Brain microvascular endothelial cell (primary cell): Measurements from ENCODE around the gene NECAB2.

ENCODE experiments used
- DNase-seq: peaks from one replicate; pipeline ENCODE4 v3.0.0-alpha.2; 2020
- H3K27ac ChIP-seq: fragments of 250-450 bp; sonication (Bioruptor Pico); 2 replicates; pipeline ENCODE4 v1.5.1; 2020; ENCODE audit warnings: mild to moderate bottlenecking, moderate library complexity
- H3K27me3 ChIP-seq: fragments of 250-450 bp; sonication (Bioruptor Pico); replicated peaks from 2 replicates; pipeline ENCODE4 v1.5.1; 2020; ENCODE audit warnings: mild to moderate bottlenecking
- H3K36me3 ChIP-seq: fragments of 250-450 bp; sonication (Bioruptor Pico); replicated peaks from 2 replicates; pipeline ENCODE4 v1.5.1; 2020; ENCODE audit warnings: mild to moderate bottlenecking
- H3K4me3 ChIP-seq: 2 replicates; pipeline ENCODE4 v1.5.1; 2011; ENCODE audit warnings: low read depth, mild to moderate bottlenecking, control low read depth, low read length, moderate library complexity
- in situ Hi-C: cut with HindIII; loops from 2 replicates; pipeline ENCODE4 v1.10.0; 2017; ENCODE audit warnings: low sequenced_read_pairs, low pct_ligation_motif_present
- TF ChIP-seq, protein P1 (sequence below): IDR thresholded peaks from 2 replicates; pipeline ENCODE4 v1.5.1; 2011; ENCODE audit warnings: low read depth, mild to moderate bottlenecking, moderate library complexity, low read length, control low read depth, inconsistent platforms; ENCODE audit errors: missing control alignments

NECAB2 gene

DNA sequence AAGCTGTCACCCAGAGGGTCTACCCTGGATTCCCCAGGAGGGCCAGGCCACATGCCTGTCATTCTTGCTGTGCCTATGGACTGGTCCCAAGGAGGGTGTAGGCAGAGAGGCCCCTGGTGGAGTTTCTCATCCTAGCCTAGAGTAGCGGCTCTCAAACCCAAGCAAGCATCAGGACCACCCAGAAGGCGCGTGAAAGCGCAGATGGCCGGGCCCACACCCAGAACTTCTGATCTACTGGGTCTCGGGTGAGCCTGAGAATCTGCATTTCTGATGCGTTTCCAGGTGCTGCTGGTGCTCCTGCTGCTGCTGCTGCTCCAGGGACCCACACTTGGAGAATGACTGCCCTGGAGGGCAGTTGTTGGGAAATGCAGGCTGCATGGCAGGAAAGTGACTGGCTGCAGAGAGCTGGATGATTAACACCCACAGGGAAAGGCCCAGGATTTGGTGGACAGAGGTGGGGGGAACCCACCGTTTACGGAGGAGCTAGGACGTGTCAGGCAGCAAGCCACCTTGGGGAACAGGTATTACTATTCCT lies 24.5 kb upstream of the NECAB2 start:
- in situ Hi-C loops, result no loop called here
- Histone ChIP-seq H3K27me3 (no peaks in the 10 kb centered on the region), H3K36me3 (no peaks in the 10 kb centered on the region), H3K4me3 (no peak overlapping the region), H3K27ac (no peak overlapping the region)
- TF ChIP-seq, protein P1, sequence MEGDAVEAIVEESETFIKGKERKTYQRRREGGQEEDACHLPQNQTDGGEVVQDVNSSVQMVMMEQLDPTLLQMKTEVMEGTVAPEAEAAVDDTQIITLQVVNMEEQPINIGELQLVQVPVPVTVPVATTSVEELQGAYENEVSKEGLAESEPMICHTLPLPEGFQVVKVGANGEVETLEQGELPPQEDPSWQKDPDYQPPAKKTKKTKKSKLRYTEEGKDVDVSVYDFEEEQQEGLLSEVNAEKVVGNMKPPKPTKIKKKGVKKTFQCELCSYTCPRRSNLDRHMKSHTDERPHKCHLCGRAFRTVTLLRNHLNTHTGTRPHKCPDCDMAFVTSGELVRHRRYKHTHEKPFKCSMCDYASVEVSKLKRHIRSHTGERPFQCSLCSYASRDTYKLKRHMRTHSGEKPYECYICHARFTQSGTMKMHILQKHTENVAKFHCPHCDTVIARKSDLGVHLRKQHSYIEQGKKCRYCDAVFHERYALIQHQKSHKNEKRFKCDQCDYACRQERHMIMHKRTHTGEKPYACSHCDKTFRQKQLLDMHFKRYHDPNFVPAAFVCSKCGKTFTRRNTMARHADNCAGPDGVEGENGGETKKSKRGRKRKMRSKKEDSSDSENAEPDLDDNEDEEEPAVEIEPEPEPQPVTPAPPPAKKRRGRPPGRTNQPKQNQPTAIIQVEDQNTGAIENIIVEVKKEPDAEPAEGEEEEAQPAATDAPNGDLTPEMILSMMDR, result no peak
- no peak for DNase-seq

GRCh38 chr16:83945587-83945986 lies 22.5 kb upstream of the NECAB2 start:
- TF ChIP-seq, protein P1, result no peak
- H3K27ac ChIP-seq, result no peak overlapping the region

GRCh38 chr16:83946154-83946780 lies 21.8 kb upstream of the NECAB2 start:
- no peak for DNase-seq

More at GRCh38 chr16:83945587-83945986, 22.5 kb upstream of the NECAB2 start:
- Histone ChIP-seq H3K36me3 (no peaks in the 10 kb centered on the region), H3K27me3 (no peaks in the 10 kb centered on the region), H3K4me3 (no peak overlapping the region)
- in situ Hi-C loops, result no loop called here
- no peak for DNase-seq

DNA sequence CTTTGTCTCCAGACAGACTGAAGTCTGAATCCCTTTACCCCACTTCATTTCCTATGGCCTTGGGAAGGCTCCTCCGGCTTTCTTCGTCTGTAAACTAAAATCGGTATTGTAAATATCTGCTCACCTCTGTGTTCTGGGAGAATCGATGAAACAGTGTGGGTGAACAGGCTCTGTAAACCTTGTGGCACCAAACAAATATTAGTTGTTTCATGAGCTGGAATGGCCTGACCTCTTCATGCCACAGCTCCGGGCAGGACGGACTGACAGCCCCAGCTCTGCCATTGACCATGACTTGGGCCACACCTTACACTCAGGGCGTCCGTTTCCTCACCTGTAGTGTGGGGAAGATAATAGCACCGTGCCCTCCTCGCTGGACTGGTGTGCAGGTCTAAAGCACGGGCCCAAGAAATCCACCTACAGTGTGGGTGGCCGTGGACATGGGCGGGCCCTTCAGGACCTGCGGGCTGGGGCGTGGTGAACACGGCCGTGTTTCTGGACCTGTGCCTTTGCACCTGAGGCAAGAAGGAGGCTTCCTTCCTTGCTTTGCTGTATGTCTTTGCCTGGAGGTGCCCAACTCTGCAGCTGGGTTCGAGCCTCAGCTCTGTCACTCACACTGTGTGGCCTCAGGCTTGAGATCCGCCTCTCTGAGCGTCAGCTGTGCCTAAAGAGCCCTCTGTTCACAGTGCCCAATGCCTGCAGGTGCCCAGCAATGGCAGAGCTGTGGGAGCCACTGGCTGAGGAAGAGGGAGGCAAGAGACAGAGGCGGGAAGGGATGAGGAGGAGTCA lies 21.1 kb upstream of the NECAB2 start:
- Histone ChIP-seq H3K27me3 (no peaks in the 10 kb centered on the region), H3K36me3 (no peaks in the 10 kb centered on the region), H3K4me3 (no peak overlapping the region), H3K27ac (no peak overlapping the region)
- TF ChIP-seq, protein P1, result no peak
- no peak for DNase-seq
- in situ Hi-C loops, result no loop called here

More at GRCh38 chr16:83946154-83946780, 21.8 kb upstream of the NECAB2 start:
- Histone ChIP-seq H3K27me3 (no peaks in the 10 kb centered on the region), H3K4me3 (no peak overlapping the region), H3K36me3 (no peaks in the 10 kb centered on the region), H3K27ac (no peak overlapping the region)
- in situ Hi-C loops, result no loop called here
- TF ChIP-seq, protein P1, result no peak

GRCh38 chr16:83947642-83948234 lies 20.3 kb upstream of the NECAB2 start:
- in situ Hi-C loops, result no loop called here
- H3K27me3 ChIP-seq, result no peaks in the 10 kb centered on the region
- no peak overlapping the region for H3K4me3 ChIP-seq
- no peak for DNase-seq
- TF ChIP-seq, protein P1, result no peak
- no peaks in the 10 kb centered on the region for H3K36me3 ChIP-seq
- H3K27ac ChIP-seq, result no peak overlapping the region
